BLaER1 treated with 17β-estradiol and CSF1 and Interleukin-3, amounts not matched to agents 10 nM and 100 nM (cell line): ENCODE data around the gene PTPRN.
A peak's percentile ranks its signal among the peaks of the same experiment; 100 is the strongest.

Experiments used
- H3K27ac ChIP-seq, 11 experiments: shearing (Covaris generic); formaldehyde crosslinking; 2 replicates each; pipeline ENCODE4 v1.8.1; 2022
- H3K27me3 ChIP-seq, 11 experiments: shearing (Covaris generic); formaldehyde crosslinking; 2 replicates each; pipeline ENCODE4 v1.8.1; 2022
- H3K36me3 ChIP-seq, 11 experiments: shearing (Covaris generic); formaldehyde crosslinking; 2 replicates each; pipeline ENCODE4 v1.8.1; 2022
- H3K4me1 ChIP-seq, 10 experiments: shearing (Covaris generic); formaldehyde crosslinking; 2 replicates each; pipeline ENCODE4 v1.8.1; 2022
- H3K4me2 ChIP-seq, 11 experiments: shearing (Covaris generic); formaldehyde crosslinking; 2 replicates each; pipeline ENCODE4 v1.8.1; 2022
- H3K4me3 ChIP-seq, 10 experiments: shearing (Covaris generic); formaldehyde crosslinking; 2 replicates each; pipeline ENCODE4 v1.8.1; 2022
- H3K9ac ChIP-seq, 11 experiments: shearing (Covaris generic); formaldehyde crosslinking; 2 replicates each; pipeline ENCODE4 v1.8.1; 2022
- H3K9me3 ChIP-seq, 11 experiments: shearing (Covaris generic); formaldehyde crosslinking; replicated peaks in 1 of 11; 2 replicates each; pipeline ENCODE4 v1.8.1; 2022
- H4K20me1 ChIP-seq, 11 experiments: shearing (Covaris generic); formaldehyde crosslinking; 2 replicates each; pipeline ENCODE4 v1.8.1; 2022
- Cebpa-rat ChIP-seq, 11 experiments: shearing (Covaris generic); IDR thresholded peaks; 2 replicates each; pipeline ENCODE4 v1.8.1; 2022

PTPRN gene

DNA sequence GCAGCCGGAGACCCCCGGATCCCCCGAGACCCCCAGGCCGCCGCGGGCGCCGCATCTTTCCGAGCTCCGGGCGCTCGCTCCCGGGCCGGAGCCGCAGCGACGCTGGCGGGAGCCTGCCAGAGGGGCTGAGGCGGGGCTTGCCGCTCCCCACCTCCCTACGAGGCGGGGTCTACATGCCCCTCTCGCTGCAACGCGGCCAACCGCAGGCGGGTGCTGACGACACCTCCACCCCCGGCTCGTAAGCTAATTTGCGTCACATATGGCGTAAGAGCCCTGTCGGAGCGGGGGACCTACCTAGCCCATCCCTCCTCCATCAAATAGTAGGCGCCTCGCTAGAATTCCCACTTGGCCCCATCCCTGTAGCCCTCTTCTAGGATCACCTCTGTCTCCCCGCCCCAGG, at the start of gene PTPRN:
Gene PTPRN (minus strand): TSS at position 124 of the 400 bp plus-strand sequence. CDS start 69 bp downstream, at position 55.
- Histone ChIP-seq H4K20me1 (peaks cover 0 to 11% (median 0%) of the 10 kb centered on the region in 11 experiments; a peak in 9 of 22 replicates), H3K9me3 (peaks cover 0 to 13% (median 0%) of the 10 kb centered on the region in 11 experiments; a peak in 6 of 22 replicates), H3K27ac (no peak within 1 kb of the TSS), H3K4me1 (peaks cover 0 to 10% (median 0%) of the 10 kb centered on the region in 10 experiments; a peak in 3 of 20 replicates), H3K4me2 (no peak within 1 kb of the TSS), H3K4me3 (no peak within 1 kb of the TSS), H3K36me3 (no peaks in the 10 kb centered on the region), H3K27me3 (peaks cover 26 to 60% (median 47%) of the 10 kb centered on the region in 11 experiments), H3K9ac (no peak within 1 kb of the TSS)
- no peak for TF ChIP-seq Cebpa-rat (IDR thresholded peaks at IDR 0.05)

GRCh38 chr2:219358170-219359075, 49.2 kb upstream of the PTPRN start:
- Histone ChIP-seq H3K4me1 (peaks cover 0 to 57% (median 22%) of the 10 kb centered on the region in 10 experiments; a peak in 13 of 20 replicates), H3K4me3 (no peak overlapping the region), H3K9ac (no peak overlapping the region), H3K9me3 (peaks cover 0 to 8% (median 0%) of the 10 kb centered on the region in 11 experiments; a peak in 1 of 22 replicates), H4K20me1 (no peaks in the 10 kb centered on the region), H3K27ac (peak overlapping the region in 1 of 11 experiments; percentile 13; a peak in 1 of 22 replicates), H3K36me3 (no peaks in the 10 kb centered on the region), H3K27me3 (no peaks in the 10 kb centered on the region), H3K4me2 (peak overlapping the region in 4 of 11 experiments; percentile 66 to 73 (median 68); a peak in 4 of 22 replicates)
- no peak for TF ChIP-seq Cebpa-rat (IDR thresholded peaks at IDR 0.05)

DNA sequence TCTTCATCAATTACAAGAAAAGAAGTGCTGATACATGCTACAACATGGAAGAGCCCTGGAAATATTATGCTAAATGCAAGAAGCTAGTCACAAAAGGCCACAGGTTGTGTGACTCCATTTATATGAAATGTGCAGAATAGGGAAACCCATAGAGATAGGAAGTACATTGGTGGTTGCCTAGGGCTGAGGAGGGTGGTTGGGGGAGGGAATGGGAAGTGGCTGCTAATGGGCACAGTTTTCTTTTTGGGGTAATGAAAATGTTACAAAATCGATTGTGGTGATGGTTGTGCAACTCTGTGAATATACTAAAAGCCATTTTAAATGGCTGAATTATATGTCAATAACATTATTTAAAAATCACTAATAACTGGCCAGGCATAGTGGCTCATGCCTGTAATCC, 47.6 kb upstream of the PTPRN start:
- H3K36me3 ChIP-seq = no peaks in the 10 kb centered on the region
- peak overlapping the region in 1 of 11 experiments; percentile 30; a peak in 1 of 22 replicates for H3K9ac ChIP-seq
- H4K20me1 ChIP-seq = no peaks in the 10 kb centered on the region
- H3K9me3 ChIP-seq = peaks cover 0 to 8% (median 0%) of the 10 kb centered on the region in 11 experiments; a peak in 1 of 22 replicates
- peak overlapping the region in 6 of 11 experiments; percentile 10 to 73 (median 66); a peak in 11 of 22 replicates for H3K4me2 ChIP-seq
- no peaks in the 10 kb centered on the region for H3K27me3 ChIP-seq
- peak in 3 of 11 experiments; percentile 15 to 50 (median 18); a peak in 1 of 22 replicates for TF ChIP-seq Cebpa-rat (IDR thresholded peaks at IDR 0.05)
- H3K4me3 ChIP-seq = no peak overlapping the region
- peak overlapping the region in 4 of 11 experiments; percentile 46 to 67 (median 58); a peak in 8 of 22 replicates for H3K27ac ChIP-seq
- H3K4me1 ChIP-seq = peaks cover 0 to 47% (median 13%) of the 10 kb centered on the region in 10 experiments; a peak in 11 of 20 replicates

DNA sequence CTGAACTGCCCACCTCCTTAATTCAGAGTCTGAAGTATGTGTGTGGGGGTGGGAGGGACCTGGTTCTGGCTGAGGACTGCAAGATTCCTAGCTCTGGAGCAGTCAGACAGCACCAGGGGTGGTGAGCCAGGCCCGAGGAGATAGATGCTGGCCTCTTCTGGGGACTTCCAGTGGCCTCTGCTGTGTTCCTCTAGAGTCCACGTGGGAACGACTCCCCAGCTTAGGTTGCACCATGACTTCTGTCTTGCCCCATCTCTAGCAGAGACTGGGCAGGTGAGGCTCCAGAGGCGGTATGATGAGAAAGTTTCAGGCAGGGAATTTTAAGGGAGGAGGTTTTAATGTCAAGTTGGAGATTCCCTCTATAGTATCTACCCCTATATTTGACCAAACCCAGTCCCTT, 45.4 kb upstream of the PTPRN start:
- Histone ChIP-seq H3K27ac (no peak overlapping the region), H3K36me3 (no peaks in the 10 kb centered on the region), H3K27me3 (no peaks in the 10 kb centered on the region), H3K4me2 (no peak overlapping the region), H3K4me1 (peaks cover 0 to 61% (median 13%) of the 10 kb centered on the region in 10 experiments; a peak in 11 of 20 replicates), H4K20me1 (no peaks in the 10 kb centered on the region), H3K9me3 (peaks cover 0 to 8% (median 0%) of the 10 kb centered on the region in 11 experiments; a peak in 1 of 22 replicates), H3K9ac (no peak overlapping the region), H3K4me3 (no peak overlapping the region)
- no peak for TF ChIP-seq Cebpa-rat (IDR thresholded peaks at IDR 0.05)

GRCh38 chr2:219353129-219353528, 43.9 kb upstream of the PTPRN start:
- Histone ChIP-seq H3K27ac (no peak overlapping the region), H3K4me3 (no peak overlapping the region), H4K20me1 (no peaks in the 10 kb centered on the region), H3K9me3 (peaks cover 0 to 1% (median 0%) of the 10 kb centered on the region in 11 experiments; a peak in 1 of 22 replicates), H3K4me1 (peaks cover 0 to 59% (median 13%) of the 10 kb centered on the region in 10 experiments; a peak in 11 of 20 replicates), H3K36me3 (no peaks in the 10 kb centered on the region), H3K9ac (no peak overlapping the region), H3K27me3 (no peaks in the 10 kb centered on the region), H3K4me2 (no peak overlapping the region)
- TF ChIP-seq Cebpa-rat (IDR thresholded peaks at IDR 0.05) = no peak

GRCh38 chr2:219352448-219353023, 43.3 kb upstream of the PTPRN start:
- Histone ChIP-seq H3K4me1 (peaks cover 0 to 54% (median 12%) of the 10 kb centered on the region in 10 experiments; a peak in 11 of 20 replicates), H3K27ac (no peak overlapping the region), H4K20me1 (no peaks in the 10 kb centered on the region), H3K27me3 (no peaks in the 10 kb centered on the region), H3K4me2 (peak overlapping the region in 2 of 11 experiments; percentile 63 to 85; a peak in 2 of 22 replicates), H3K9ac (no peak overlapping the region), H3K9me3 (no peaks in the 10 kb centered on the region), H3K36me3 (no peaks in the 10 kb centered on the region), H3K4me3 (no peak overlapping the region)
- no peak for TF ChIP-seq Cebpa-rat (IDR thresholded peaks at IDR 0.05)

DNA sequence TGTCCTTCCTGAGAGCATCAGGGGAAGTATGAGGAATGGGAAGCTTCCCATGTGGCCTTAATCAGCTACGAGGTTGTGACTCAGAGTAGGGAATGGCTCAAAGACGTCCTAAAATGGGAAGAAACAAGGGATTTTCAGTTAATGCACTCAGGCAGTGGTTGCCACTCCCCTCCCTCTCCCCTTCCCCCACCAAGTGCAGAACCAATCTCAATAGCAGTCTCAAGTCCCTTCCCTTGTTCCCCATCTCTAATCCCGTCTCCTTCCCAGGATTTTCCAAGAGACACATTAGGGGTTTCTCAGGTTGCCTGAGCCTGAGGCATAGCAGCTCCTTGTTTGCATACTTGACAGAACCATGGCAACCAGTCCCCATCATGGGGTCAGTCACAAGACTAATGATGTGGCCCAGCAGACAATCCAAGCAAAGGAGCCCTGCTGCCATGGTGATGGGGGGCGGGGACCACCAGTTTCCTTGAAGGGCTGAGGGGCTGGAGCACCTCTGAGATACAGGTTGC, 41.6 kb upstream of the PTPRN start:
- Histone ChIP-seq H3K9me3 (no peaks in the 10 kb centered on the region), H4K20me1 (no peaks in the 10 kb centered on the region), H3K9ac (no peak overlapping the region), H3K27ac (peak overlapping the region in 3 of 11 experiments; percentile 27 to 51 (median 46); a peak in 4 of 22 replicates), H3K4me2 (peak overlapping the region in 3 of 11 experiments; percentile 44 to 85 (median 63); a peak in 6 of 22 replicates), H3K4me3 (no peak overlapping the region), H3K4me1 (peaks cover 0 to 42% (median 0%) of the 10 kb centered on the region in 10 experiments; a peak in 7 of 20 replicates), H3K27me3 (no peaks in the 10 kb centered on the region), H3K36me3 (no peaks in the 10 kb centered on the region)
- TF ChIP-seq Cebpa-rat (IDR thresholded peaks at IDR 0.05) = no peak

GRCh38 chr2:219350215-219350614, 41.0 kb upstream of the PTPRN start:
- Histone ChIP-seq H3K27me3 (no peaks in the 10 kb centered on the region), H3K4me2 (peak overlapping the region in 3 of 11 experiments; percentile 44 to 85 (median 63); a peak in 5 of 22 replicates), H3K4me3 (no peak overlapping the region), H4K20me1 (no peaks in the 10 kb centered on the region), H3K9ac (no peak overlapping the region), H3K36me3 (no peaks in the 10 kb centered on the region), H3K9me3 (no peaks in the 10 kb centered on the region), H3K4me1 (peaks cover 0 to 42% (median 4%) of the 10 kb centered on the region in 10 experiments; a peak in 13 of 20 replicates), H3K27ac (peak overlapping the region in 3 of 11 experiments; percentile 27 to 51 (median 46); a peak in 4 of 22 replicates)
- TF ChIP-seq Cebpa-rat (IDR thresholded peaks at IDR 0.05) = no peak
